AG08395 (cell line): Measurements from ENCODE around the gene KLHL17.
"Not testable (repeated sequence)": the region's sequence is repeated elsewhere in the genome, so short reads cannot be mapped to it uniquely, and the experiment has no call there.

Experiments used
- DNase-seq: peaks from one replicate; pipeline ENCODE4 v3.0.0; 2012; ENCODE audit warnings: mixed read lengths, low spot score

Gene KLHL17

DNA sequence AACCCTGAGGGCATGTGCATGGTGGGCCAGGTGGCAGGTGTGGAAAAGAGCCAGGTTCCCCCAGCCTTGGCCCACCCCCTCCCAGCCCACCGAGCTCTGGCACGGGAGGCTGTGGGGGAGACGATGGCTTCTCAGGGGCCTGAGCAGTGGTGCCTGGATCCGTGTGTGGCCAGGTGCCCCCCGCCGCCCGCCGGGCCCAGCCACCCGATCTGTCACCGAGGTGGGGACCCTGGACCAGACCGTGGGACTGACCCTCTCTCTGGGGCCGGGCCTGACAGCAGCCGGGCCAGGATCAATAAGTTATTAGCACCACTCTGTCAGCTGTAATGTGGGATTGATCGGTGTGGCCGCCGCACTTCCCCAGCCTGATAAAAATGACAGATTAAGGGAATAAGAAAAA is 22.9 kb upstream of the KLHL17 start:
- no peak for DNase-seq

DNA sequence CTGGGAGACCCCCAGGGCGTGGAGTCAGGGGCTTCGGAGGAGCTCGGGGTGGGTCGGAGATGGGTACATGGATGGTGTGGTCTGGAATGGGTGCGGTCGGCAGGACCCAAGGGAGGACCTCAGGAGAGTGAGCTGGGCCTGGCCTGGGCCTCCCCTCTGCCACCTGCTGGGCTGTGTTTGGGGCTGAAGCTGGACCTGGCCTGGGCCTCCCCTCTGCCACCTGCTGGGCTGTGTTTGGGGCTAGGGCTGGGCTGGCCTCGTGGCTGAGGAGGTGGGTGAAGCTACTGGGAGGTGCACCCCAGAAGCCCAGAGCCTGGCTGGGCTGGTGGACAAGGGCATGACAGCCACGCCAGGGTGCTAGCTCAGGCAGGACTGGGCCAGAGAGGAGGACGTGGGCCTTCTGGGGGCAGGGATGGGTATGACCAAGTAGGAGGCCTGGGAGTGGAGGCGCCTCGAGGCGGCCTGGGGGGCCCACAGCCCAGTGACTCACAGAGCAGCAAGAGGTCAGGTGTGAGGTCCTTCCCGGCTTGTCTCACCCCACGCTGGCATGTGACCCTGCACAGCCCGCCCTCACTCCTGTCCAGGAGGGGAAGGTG is 22.2 kb upstream of the KLHL17 start:
- DNase-seq = no peak

DNA sequence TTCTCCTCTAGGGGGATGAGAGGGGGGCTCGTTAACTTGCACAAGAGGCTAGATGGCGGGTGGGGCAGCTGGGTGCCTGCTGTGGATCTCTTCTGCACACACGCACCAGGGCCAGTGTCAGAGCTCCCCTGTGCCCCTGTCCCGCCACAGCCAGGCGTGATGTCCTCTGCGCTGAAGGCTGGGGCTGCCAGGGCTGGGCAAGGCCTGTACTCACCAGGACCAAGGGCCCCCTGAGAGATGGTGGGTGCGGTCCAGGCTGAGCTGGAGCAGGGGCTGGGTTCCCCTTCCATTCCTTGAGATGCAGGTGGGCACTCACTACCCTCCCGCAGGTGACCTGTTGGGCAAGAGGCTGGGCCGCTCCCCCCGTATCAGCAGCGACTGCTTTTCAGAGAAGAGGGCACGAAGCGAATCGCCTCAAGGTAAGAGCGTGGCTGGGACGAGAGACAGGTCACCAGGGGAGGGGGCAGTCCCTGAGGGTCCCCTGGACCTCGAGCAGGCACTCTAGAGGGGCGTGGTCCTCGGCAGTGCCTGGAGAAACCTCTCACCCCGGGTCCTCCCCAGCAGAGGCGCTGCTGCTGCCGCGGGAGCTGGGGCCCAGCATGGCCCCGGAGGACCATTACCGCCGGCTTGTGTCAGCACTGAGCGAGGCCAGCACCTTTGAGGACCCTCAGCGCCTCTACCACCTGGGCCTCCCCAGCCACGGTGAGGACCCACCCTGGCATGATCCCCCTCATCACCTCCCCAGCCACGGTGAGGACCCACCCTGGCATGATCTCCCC is 21.5 kb upstream of the KLHL17 start:
- DNase-seq = no peak

DNA sequence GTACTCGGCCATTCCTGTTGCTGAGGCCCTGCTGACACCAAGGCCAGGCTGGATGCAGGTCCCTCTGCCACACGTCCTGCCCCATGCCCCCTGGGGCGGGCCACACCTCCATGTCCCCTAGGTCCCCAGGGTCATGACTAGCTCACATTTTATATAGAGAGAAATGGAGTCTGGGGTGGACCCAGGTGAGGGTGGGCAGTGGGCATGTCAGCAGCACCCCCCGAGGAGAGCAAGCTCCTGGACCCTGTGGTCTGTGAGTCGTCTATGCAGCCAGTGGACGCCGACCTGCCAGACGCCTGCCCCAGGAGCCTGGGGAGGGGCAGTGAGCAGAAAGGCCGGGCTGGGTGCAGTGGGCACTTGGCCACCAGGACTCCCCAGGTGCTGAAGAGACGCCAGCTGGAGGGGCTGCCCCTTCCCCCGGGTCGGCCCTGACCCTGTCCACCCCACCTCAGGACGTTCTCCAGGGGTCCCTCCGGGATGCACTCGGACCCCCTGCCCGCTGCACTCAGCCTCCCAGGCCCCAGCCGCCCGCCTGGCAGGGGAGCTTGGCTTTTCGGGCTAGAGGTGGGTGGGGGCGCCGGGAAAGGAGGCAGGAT is 20.8 kb upstream of the KLHL17 start:
- DNase-seq = no peak

DNA sequence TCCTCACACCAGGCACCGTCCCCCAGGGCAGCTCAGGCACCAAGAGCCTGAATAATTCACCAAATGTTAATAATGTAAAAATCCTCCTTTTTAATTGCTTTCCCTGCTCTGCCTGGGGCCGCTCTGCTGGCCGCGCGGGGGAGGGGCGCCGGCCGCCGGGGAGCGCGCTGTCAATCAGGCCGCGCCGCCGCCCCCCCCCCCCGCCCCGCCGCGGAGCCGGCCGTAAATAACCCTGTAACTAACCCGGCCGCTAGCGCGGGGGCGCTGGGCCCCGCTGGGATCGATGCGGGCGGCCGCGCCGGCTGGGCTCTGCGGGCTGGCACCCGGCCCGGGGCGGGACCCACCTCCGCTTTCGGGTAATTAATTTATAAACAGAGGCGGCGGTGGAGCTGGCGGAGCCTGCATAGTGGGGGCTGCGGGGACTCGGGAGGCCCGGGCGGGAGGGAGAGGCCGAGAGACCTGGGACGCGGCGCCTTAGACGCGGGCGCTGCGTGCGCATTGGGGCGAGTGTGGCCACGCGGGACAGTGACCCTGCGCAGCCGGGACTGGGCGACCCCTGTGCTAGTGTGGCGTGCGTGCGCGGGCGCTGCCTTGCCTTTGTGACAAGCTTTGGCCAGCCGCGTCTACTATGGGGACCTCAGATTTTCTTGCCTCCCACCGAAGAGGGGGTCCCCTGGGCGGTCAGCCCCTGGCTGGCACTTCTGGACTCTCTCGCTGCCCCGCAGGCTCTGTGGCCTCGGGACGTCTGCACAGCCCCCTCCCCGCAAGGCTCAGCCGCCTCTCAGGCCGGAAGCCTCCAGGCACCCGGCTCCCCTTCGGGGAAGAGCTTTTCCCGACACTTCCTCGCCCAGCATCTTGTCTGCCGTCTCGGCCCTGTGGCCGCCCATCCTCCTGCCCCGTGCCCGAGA is 20.0 kb upstream of the KLHL17 start:
- DNase-seq = no peak

DNA sequence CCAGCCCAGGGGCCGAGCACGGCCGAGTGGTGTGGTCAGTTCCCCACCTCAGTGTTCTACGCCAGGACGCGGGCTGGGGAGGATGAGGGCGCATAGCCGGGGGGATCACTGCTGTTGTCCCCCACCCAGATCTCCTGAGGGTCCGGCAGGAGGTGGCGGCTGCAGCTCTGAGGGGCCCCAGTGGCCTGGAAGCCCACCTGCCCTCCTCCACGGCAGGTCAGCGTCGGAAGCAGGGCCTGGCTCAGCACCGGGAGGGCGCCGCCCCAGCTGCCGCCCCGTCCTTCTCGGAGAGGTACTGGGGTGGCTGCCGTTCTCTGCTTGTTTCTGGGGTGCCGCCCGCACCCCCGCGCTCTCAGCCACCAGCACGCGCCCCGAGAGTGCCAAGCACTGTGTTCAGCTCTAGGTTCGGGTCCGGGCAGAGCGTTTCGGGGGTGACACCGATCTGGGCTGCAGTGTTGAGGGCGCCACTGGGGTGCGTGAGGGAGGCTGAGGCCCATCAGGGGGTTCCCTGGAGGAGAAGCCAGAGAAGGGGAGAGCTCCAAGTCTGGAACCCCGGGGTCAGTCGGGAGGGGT is 19.3 kb upstream of the KLHL17 start:
- DNase-seq = no peak

DNA sequence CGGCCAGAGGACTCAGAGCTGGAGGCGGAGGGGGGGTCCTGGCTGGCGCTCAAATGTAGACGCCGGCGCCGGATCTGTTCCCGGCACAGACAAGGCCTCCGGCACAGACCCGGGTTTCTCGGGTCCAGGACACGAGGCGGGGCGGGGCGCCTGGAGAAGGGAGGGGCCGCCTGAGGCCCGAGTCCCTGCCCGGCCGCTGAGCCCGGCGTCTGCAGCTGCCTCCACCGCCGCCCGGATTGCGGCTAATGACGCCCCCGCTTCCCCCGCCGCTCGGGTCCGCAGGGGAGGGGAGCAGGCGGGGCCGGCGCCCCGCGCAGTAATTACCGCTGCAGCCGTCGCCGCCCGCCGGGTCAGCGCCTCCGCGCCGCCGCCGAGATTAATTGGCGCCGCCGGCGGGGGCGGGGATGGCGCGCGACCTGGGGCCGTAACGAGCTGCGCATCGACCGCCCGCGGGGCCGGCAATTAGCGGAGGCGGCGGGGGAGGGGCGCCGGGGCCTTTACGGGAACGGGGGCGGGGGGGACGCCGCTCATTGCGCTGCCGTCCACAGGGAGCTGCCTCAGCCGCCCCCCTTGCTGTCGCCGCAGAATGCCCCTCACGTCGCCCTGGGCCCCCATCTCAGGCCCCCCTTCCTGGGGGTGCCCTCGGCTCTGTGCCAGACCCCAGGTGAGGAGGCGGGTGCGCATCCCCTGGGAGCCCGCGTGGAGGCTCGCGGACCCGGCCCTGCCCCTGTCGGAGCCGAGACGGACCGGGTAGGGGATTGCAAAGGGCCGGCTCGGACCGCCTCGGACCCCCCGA is 18.6 kb upstream of the KLHL17 start:
- peak; percentile 87 for DNase-seq

DNA sequence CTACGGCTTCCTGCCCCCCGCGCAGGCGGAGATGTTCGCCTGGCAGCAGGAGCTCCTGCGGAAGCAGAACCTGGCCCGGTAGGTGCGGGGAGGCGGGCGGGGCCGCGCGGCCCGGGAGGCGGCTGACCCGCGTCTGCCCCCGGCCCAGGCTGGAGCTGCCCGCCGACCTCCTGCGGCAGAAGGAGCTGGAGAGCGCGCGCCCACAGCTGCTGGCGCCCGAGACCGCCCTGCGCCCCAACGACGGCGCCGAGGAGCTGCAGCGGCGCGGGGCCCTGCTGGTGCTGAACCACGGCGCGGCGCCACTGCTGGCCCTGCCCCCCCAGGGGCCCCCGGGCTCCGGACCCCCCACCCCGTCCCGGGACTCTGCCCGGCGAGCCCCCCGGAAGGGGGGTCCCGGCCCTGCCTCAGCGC is 18.0 kb upstream of the KLHL17 start:
- no peak for DNase-seq

DNA sequence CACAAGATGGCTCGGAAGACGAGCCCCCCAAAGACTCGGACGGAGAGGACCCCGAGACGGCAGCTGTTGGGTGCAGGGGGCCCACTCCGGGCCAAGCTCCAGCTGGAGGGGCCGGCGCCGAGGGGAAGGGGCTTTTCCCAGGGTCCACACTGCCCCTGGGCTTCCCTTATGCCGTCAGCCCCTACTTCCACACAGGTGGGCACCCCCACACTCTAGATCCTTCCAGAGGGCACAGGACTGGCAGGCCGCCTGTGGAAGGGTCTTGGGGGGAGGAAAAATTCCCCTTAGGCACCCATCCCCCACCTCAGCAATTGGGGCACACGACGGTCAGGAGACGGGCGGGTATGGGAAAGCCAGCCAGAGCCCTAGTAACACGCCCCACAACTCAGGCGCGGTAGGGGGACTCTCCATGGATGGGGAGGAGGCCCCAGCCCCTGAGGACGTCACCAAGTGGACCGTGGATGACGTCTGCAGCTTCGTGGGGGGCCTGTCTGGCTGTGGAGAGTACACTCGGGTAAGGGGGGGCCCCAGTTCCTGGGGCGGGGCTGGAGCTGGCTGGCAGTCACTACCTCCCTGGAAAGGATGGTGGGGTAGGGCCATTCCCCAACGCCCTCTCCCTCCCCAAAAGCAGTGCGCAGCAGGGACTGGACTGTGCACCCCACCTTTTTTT is 17.4 kb upstream of the KLHL17 start:
- no peak for DNase-seq

DNA sequence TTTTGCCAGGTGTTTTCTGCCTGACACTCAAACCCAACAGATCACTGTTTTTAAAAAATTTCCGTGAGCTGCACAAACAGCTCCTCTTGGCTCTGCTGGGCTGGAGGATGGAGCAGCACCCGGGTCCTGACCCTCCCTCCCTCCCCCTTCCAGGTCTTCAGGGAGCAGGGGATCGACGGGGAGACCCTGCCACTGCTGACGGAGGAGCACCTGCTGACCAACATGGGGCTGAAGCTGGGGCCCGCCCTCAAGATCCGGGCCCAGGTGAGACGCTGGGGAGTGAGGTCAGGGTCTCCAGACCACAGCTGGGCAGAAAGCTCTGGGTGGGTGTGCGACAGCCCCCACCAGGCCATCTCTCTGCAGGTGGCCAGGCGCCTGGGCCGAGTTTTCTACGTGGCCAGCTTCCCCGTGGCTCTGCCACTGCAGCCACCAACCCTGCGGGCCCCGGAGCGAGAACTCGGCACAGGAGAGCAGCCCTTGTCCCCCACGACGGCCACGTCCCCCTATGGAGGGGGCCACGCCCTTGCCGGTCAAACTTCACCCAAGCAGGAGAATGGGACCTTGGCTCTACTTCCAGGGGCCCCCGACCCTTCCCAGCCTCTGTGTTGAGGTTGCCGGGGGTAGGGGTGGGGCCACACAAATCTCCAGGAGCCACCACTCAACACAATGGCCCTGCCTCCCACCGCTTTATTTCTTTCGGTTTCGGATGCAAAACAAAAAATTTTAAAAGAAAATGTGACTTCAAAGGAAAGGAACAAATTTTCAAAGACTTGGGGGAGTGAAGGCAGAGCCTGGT is 16.6 kb upstream of the KLHL17 start:
- DNase-seq = no peak

DNA sequence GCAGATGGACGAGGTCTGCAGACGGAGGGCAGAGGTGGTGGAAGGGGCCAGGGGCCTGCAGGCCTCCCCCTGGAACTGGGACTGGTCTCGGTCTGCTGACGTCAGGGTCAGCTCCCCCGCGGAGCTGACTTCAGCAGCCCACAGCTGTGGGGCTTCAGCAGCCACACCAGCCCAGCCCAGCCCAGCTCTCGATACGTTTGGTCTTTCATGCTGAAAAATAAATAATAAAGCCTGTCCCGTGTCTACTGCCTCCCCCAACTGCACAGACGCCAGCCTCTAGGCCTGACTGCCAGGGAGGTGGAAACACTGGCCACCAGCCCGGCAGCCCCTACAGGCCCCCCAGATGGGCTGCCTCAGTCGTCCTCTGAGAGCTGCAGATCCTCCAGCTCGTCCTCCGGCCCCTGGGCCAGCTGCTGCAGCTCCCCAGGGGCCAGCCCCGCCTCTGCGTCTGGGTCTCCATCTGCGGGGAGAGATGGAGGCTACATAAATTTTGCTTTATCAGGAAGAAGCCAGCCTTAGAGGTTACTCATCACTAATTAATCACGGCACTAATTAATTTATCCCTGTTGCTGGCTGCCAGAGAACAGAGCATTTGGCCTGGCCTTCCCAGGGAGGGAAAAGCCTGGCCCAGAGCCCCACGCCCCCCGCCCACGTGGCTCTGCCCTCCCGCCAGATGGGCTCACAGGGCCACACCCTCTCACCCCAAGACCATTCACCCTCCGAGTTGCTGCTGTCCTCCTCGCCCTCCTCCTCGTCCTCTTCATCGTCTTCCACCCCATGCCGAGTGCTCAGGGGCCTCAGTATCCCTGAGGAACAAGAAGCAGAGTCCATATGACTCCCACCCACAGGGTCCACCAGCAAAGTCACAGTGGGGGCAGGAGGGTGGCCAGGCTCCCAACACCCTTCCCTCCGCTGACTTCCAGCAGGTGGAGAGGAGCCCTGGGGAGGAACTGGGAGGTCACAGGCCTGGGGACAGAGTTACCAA is 15.8 kb upstream of the KLHL17 start:
- DNase-seq = no peak

DNA sequence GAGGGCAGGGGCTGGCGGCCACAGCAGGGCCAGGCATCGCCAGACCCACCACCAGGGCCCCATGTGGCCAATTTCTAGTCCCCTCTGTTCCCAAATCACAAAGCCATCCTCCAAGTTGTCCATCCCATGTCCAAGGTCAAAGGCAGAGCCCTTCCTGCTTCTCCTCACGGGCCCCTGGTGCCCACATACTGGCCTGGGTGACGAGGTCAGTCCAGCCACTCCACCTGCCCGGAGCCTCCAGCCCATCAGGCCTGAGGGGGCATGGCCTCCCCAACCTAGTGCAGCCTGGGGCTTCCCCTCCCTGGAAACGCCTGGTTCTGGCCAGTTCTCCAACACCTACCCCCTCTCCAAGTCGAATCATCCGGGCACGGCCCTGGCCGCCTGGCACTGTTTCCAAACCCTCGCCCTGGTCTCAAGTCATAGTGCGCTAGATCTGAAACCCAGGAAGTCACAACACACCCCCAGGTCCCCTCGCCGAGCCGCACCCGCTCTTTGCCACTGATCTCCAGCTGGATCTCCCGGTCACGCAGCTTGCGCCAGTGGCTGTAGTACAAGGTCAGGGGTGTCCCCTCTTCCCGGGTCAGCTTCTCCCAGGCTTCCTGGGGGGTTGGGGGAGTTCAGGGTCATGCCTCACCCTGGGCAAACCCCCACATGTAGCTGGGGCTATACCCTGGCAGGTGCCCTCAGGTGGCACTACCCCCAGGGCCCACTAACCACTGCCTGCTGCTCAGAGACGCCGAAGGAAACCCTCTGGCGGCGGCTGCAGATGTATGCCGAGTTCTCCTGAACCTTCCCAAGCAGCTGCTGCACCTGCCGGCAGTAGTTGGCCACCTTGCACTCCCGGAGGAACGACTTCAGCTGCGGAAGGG is 14.5 kb upstream of the KLHL17 start:
- DNase-seq = no peak

DNA sequence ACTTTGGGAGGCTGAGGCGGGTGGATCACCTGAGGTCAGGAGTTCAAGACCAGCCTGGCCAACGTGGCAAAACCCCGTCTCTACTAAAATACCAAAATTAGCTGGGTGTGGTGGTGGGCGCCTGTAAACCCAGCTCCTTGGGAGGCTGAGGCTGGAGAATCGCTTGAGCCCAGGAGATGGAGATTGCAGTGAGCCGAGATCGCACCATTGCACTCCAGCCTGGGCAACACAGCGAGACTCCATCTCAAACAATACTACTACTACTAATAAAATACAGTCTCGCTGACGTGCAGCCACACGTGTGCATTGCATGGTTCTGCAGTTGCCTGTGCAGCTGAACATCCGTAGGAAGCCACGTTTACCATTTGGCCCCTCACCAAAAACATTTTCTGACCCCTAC is 13.6 kb upstream of the KLHL17 start:
- not testable (repeated sequence) for DNase-seq

DNA sequence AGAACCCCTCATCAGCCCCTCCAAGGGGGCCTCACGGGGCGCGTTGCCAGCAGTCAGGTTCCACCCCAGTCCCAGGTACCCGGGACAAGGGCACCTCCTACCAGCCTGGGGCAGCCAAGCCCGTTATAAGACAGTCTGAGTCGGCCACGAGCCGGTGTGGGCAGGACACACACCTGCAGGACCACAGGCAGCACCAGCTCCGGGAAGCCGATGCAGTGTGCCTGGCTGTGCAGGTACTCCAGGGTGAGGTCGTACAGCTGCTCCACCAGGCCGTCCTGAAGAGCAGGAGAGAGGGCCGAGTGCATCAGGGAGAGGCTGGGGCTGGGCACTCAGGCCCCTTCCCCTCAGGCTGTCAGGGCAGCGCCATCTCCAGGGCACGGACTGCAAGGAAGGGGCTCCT is 12.4 kb upstream of the KLHL17 start:
- DNase-seq = no peak

DNA sequence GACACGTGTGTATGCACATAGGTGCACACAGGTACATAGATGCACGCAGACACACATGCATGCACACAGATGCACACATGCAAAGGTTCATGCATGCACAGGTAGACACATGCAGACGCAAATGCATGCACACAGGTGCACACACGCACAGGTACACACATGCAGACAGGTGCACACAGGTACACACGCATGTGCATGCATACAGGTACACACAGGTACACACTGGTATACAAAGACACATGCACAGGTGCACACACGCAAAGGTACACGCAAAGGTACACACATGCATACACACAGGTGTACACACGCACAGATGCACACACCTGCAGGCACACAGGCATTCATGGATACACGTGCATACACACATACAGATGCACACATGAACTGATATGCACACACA is 10.1 kb upstream of the KLHL17 start:
- no peak for DNase-seq

DNA sequence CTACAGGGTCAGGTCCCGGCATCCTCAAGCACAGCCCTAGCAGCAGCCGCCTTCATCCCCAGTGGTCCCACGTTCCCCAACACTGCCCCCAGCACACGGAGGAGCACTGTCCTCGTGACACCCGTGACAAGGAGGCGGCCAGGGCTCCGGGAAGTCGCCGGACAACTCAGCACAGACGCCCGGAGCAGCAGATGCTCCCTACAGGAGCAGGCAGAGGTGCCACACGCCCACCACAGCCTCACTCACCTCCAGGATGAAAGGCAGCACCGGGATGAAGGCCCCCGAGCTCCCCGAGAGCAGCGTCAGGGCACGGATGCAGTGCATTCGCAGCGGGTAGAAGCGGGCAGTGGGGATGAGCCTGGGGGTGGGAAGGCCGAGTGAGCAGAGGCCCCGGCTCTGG is 9.5 kb upstream of the KLHL17 start:
- DNase-seq = no peak

DNA sequence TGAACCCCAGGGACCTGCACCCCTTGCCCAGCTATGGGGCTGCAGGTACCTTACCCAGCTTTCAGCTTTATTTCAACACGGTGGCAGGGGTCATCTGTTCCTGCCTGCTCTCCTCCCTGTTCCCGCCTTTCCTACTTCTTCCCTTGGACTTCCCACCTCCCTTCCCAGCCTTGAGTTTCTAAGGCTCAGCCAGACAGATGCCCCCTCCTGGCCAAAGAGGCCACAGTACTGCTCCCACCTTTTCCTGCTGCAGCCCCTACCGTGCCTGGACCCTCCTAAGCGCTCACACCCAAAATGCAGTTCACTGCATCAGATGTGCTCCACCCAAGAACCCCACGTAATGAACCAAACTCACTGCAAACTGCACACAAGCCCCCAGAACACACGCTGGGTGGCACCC is 9.0 kb upstream of the KLHL17 start:
- DNase-seq = no peak

DNA sequence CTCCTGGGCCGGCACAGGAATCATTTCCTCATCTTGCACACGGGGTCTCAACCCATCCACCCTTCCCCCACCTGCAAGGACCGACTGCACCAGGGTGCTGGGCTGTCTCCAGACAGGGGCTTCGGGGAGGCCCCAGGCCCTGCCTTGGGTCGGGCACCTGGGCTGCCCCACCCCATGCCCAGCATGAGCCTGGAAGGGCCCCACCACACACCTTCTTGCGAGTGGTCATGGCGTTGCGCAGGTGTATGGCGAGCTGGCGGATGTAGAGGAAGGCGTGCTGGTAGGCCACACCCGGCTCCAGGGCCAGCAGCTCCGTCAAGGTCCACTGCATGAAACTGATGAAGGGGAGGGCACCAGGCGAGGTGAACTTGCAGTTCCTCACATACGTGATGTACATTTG is 8.2 kb upstream of the KLHL17 start:
- no peak for DNase-seq
